Measurements from ENCODE around the gene GABRA5. TPM values are rescaled to one million over a fixed set of nuclear protein-coding genes. Genes with fewer than 3 reads are reported as not detected.

The GABRA5 gene
- total RNA-seq, 1 experiment from 2014 or later, result not detected

DNA sequence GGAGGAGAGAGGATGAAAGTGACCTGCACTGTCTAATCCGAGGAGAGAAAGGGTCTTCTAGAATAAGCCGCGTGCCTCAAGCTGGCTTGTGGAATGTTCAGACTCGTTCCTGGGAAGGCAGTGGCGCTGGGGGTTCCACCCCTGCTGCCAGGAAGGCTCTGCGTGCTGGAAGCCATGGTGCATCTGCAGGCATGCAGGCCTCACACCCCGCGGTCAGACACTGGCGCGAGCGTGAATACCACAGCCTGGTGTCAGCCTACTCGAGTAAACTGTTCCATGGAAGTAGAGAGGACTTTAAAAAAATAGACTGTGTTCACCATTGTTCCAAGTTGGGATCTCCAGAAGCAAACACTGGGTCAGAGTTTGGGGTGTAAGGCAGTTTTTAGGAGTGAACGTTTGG lies 78.2 kb downstream of the GABRA5 start:
- TF ChIP-seq, protein P1, sequence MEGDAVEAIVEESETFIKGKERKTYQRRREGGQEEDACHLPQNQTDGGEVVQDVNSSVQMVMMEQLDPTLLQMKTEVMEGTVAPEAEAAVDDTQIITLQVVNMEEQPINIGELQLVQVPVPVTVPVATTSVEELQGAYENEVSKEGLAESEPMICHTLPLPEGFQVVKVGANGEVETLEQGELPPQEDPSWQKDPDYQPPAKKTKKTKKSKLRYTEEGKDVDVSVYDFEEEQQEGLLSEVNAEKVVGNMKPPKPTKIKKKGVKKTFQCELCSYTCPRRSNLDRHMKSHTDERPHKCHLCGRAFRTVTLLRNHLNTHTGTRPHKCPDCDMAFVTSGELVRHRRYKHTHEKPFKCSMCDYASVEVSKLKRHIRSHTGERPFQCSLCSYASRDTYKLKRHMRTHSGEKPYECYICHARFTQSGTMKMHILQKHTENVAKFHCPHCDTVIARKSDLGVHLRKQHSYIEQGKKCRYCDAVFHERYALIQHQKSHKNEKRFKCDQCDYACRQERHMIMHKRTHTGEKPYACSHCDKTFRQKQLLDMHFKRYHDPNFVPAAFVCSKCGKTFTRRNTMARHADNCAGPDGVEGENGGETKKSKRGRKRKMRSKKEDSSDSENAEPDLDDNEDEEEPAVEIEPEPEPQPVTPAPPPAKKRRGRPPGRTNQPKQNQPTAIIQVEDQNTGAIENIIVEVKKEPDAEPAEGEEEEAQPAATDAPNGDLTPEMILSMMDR (IDR thresholded peaks at IDR 0.05; ENCODE audit: insufficient read depth in 1 of 2, low read depth in 1 of 2, low read length in 1 of 2, severe bottlenecking in 1 of 2, unreplicated experiment in 1 of 2), result no peak
- Mint-ChIP-seq H3K27ac (ENCODE audit: unreplicated experiment) (no peak overlapping the region), H3K36me3 (ENCODE audit: insufficient read depth, unreplicated experiment) (no peaks in the 10 kb centered on the region), H3K4me3 (ENCODE audit: unreplicated experiment) (no peak overlapping the region), H3K4me1 (ENCODE audit: low read depth, unreplicated experiment) (no peaks in the 10 kb centered on the region), H3K27me3 (ENCODE audit: insufficient read depth, unreplicated experiment) (peaks cover 15% of the 10 kb centered on the region), H3K9me3 (ENCODE audit: unreplicated experiment) (no peaks in the 10 kb centered on the region)
- Histone ChIP-seq H3K4me3 (ENCODE audit: low read depth, low read length) (no peak overlapping the region), H3K27me3 (replicated peaks; ENCODE audit: control insufficient read depth, insufficient read depth, low read length) (no peaks in the 10 kb centered on the region), H3K36me3 (ENCODE audit: control insufficient read depth, insufficient read depth, low read length) (no peaks in the 10 kb centered on the region), H3K9me3 (no peaks in the 10 kb centered on the region; the same call in 1 of the 2 replicates), H3K4me1 (no peaks in the 10 kb centered on the region)
- BruUV-seq (replicated peaks), result no TSS peak
- POLR2A ChIA-PET, result no interaction called here
- DNase-seq, result no peak
- CTCF ChIA-PET, result no interaction called here
- intact Hi-C loops (cut with micrococcal nuclease; ENCODE audit: unreplicated experiment), result no loop called here

DNA sequence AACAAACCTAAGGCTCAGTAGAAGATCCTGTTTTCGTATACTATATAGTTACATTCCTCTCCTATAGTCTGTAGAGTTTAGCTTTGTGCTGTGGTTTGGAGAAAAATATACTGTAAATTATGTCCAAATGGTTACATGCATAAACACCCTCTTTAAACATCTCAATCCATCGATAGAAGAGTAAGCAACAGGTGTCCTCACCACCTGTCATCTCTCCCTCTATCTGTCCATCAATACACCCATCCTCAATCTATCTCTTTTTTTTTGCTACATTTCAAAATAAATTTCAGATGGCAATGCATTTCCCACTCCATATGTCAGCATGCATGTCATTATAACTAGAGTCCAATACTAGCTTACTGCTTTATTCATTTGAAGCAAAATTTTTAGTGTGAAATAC lies 83.1 kb downstream of the GABRA5 start:
- H3K27me3 ChIP-seq (replicated peaks; ENCODE audit: control insufficient read depth, insufficient read depth, low read length), result no peaks in the 10 kb centered on the region
- Mint-ChIP-seq H3K9me3 (ENCODE audit: unreplicated experiment) (peaks cover 26% of the 10 kb centered on the region), H3K27me3 (ENCODE audit: insufficient read depth, unreplicated experiment) (peaks cover 5% of the 10 kb centered on the region), H3K4me1 (ENCODE audit: low read depth, unreplicated experiment) (no peaks in the 10 kb centered on the region), H3K36me3 (ENCODE audit: insufficient read depth, unreplicated experiment) (no peaks in the 10 kb centered on the region), H3K4me3 (ENCODE audit: unreplicated experiment) (no peak overlapping the region), H3K27ac (ENCODE audit: unreplicated experiment) (no peak overlapping the region)
- no peak for DNase-seq
- CTCF ChIA-PET, result no interaction called here
- no TSS peak for BruUV-seq (replicated peaks)
- no peaks in the 10 kb centered on the region for H3K36me3 ChIP-seq (ENCODE audit: control insufficient read depth, insufficient read depth, low read length)
- POLR2A ChIA-PET, result no interaction called here
- H3K4me1 ChIP-seq, result no peaks in the 10 kb centered on the region
- TF ChIP-seq, protein P1 (IDR thresholded peaks at IDR 0.05; ENCODE audit: insufficient read depth in 1 of 2, low read depth in 1 of 2, low read length in 1 of 2, severe bottlenecking in 1 of 2, unreplicated experiment in 1 of 2), result no peak
- H3K9me3 ChIP-seq, result peaks cover 14% of the 10 kb centered on the region
- no peak overlapping the region for H3K4me3 ChIP-seq (ENCODE audit: low read depth, low read length)
- intact Hi-C loops (cut with micrococcal nuclease; ENCODE audit: unreplicated experiment), result no loop called here

DNA sequence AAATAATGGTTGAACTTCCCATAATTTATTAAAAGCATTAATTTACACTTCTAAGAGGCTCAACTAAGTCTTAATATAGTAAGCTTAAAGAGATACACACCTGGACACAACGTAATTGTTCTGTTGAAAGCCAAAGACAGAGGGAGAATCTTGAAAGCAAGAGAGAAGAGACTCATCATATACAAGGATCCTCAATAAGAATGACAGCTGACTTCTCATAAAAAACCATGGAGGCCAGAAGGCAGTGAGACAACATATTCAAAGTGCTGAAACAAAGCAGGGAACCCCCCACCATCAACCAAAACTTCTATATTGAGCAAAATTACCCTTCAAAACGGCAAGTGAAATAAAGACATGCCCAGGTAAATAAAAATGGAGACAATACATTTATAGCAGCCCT lies 87.5 kb downstream of the GABRA5 start:
- no peaks in the 10 kb centered on the region for H3K36me3 ChIP-seq (ENCODE audit: control insufficient read depth, insufficient read depth, low read length)
- TF ChIP-seq, protein P1 (IDR thresholded peaks at IDR 0.05; ENCODE audit: insufficient read depth in 1 of 2, low read depth in 1 of 2, low read length in 1 of 2, severe bottlenecking in 1 of 2, unreplicated experiment in 1 of 2), result no peak
- H3K4me3 ChIP-seq (ENCODE audit: low read depth, low read length), result no peak overlapping the region
- DNase-seq, result no peak
- Mint-ChIP-seq H3K36me3 (ENCODE audit: insufficient read depth, unreplicated experiment) (no peaks in the 10 kb centered on the region), H3K9me3 (ENCODE audit: unreplicated experiment) (peaks cover 31% of the 10 kb centered on the region), H3K27ac (ENCODE audit: unreplicated experiment) (no peak overlapping the region), H3K4me3 (ENCODE audit: unreplicated experiment) (no peak overlapping the region), H3K4me1 (ENCODE audit: low read depth, unreplicated experiment) (no peaks in the 10 kb centered on the region), H3K27me3 (ENCODE audit: insufficient read depth, unreplicated experiment) (no peaks in the 10 kb centered on the region)
- intact Hi-C loops (cut with micrococcal nuclease; ENCODE audit: unreplicated experiment), result no loop called here
- H3K4me1 ChIP-seq, result no peaks in the 10 kb centered on the region
- H3K27me3 ChIP-seq (replicated peaks; ENCODE audit: control insufficient read depth, insufficient read depth, low read length), result no peaks in the 10 kb centered on the region
- POLR2A ChIA-PET, result no interaction called here
- H3K9me3 ChIP-seq, result peaks cover 25% of the 10 kb centered on the region
- BruUV-seq (replicated peaks), result no TSS peak
- CTCF ChIA-PET, result no interaction called here

Measured in Caco-2 (cell line).